ENCODE measurements around the gene MRPL58. TPM values are rescaled to one million over a fixed set of nuclear protein-coding genes. Genes with fewer than 3 reads are reported as not detected.
"Not testable (repeated sequence)": the region's sequence is repeated elsewhere in the genome, so short reads cannot be mapped to it uniquely, and the experiment has no call there.

The MRPL58 gene
- total RNA-seq, 4 donors from 2014 or later, result 44.4 to 110 (median 61.6) TPM

- TF ChIP-seq POLR2A (IDR thresholded peaks at IDR 0.05), result no peak
- no peak for TF ChIP-seq CTCF (IDR thresholded peaks at IDR 0.05)
- no peaks in the 10 kb centered on the region for H3K9me3 ChIP-seq
- H3K4me3 ChIP-seq, result no peak overlapping the region
- intact Hi-C loops (cut with DNase I), result no loop called here
- H3K36me3 ChIP-seq, result peaks cover 8 to 76% (median 21%) of the 10 kb centered on the region in 3 donors
- 87 to 90% methylated on average over 18 to 19 of the region's 19 CpGs for WGBS, 2 donors
- DNase-seq, result no peak
- peaks cover 0 to 17% (median under 1%) of the 10 kb centered on the region in 3 donors for H3K4me1 ChIP-seq
- no peak overlapping the region for H3K27ac ChIP-seq
- no peaks in the 10 kb centered on the region for H3K27me3 ChIP-seq
Measured at GRCh38 chr17:75020331-75021110, 8.1 kb downstream of the MRPL58 start.

GRCh38 chr17:75024686-75025397 is 12.4 kb downstream of the MRPL58 start:
- Histone ChIP-seq H3K4me1 (peaks cover 7 to 44% (median 13%) of the 10 kb centered on the region in 3 donors), H3K36me3 (peaks cover 8 to 37% (median 21%) of the 10 kb centered on the region in 3 donors), H3K4me3 (no peak overlapping the region), H3K9me3 (no peaks in the 10 kb centered on the region), H3K27ac (no peak overlapping the region), H3K27me3 (no peaks in the 10 kb centered on the region)
- WGBS, 2 donors, result 88% methylated on average over 9 of the region's 10 CpGs
- intact Hi-C loops (cut with DNase I), result no loop called here
- TF ChIP-seq CTCF (IDR thresholded peaks at IDR 0.05) (no peak), POLR2A (IDR thresholded peaks at IDR 0.05) (no peak)
- DNase-seq, result no peak

- Histone ChIP-seq H3K27ac (peak overlapping the region in 3 of 4 donors; percentile 63 to 77 (median 75)), H3K36me3 (peaks cover 5 to 32% (median 16%) of the 10 kb centered on the region in 3 donors), H3K4me1 (peaks cover 7 to 39% (median 13%) of the 10 kb centered on the region in 3 donors)
- intact Hi-C loops (cut with DNase I); DNase-seq; H3K9me3 ChIP-seq; H3K4me3 ChIP-seq; H3K27me3 ChIP-seq: not testable (repeated sequence)
- 73 to 100% methylated on average over 4 of the region's 9 CpGs for WGBS, 2 donors
Measured at GRCh38 chr17:75025398-75025734, 12.9 kb downstream of the MRPL58 start.

GRCh38 chr17:75026650-75027049 is 14.2 kb downstream of the MRPL58 start:
- WGBS, 2 donors, result 15 to 35% methylated on average over 2 of the region's 2 CpGs
- H3K4me1 ChIP-seq, result peaks cover 7 to 31% (median 13%) of the 10 kb centered on the region in 3 donors
- H3K27ac ChIP-seq, result peak overlapping the region in 3 of 4 donors; percentile 63 to 77 (median 75)

GRCh38 chr17:75030161-75030560 is 17.7 kb downstream of the MRPL58 start:
- peaks cover 30 to 66% (median 37%) of the 10 kb centered on the region in 3 donors for H3K4me1 ChIP-seq
- WGBS, 2 donors, result 82 to 85% methylated on average over 8 of the region's 8 CpGs
- H3K36me3 ChIP-seq, result no peaks in the 10 kb centered on the region
- no peak for DNase-seq
- intact Hi-C loops (cut with DNase I), result no loop called here
- no peaks in the 10 kb centered on the region for H3K9me3 ChIP-seq
- no peaks in the 10 kb centered on the region for H3K27me3 ChIP-seq
- no peak overlapping the region for H3K4me3 ChIP-seq
- H3K27ac ChIP-seq, result no peak overlapping the region
- TF ChIP-seq CTCF (IDR thresholded peaks at IDR 0.05) (no peak), POLR2A (IDR thresholded peaks at IDR 0.05) (no peak)

More at GRCh38 chr17:75026650-75027049, 14.2 kb downstream of the MRPL58 start:
- DNase-seq; H3K27me3 ChIP-seq; intact Hi-C loops (cut with DNase I); H3K9me3 ChIP-seq; H3K4me3 ChIP-seq: not testable (repeated sequence)
- H3K36me3 ChIP-seq, result peaks cover 0 to 19% (median 6%) of the 10 kb centered on the region in 3 donors

Data from esophagus squamous epithelium (tissue), 5 donors.